Left colon (tissue), 2 donors: ENCODE results near the gene ESRRG. TPM values are rescaled to one million over a fixed set of nuclear protein-coding genes. Genes with fewer than 3 reads are reported as not detected.

Source experiments
- ATAC-seq: fragments of 200-7000 bp; cut with Tn5 transposase; one replicate; pipeline ENCODE4 v1.9.1; 2020; ENCODE audit warnings: mild to moderate bottlenecking, moderate library complexity
- DNase-seq, 2 donors: peaks; one replicate each; pipeline ENCODE4 v3.0.0-alpha.2; 2020
- intact Hi-C, 2 donors: fragments of 100-400 bp; cut with DNase I in 1 of 2; cut with micrococcal nuclease in 1 of 2; formaldehyde crosslinking; loops; one replicate each; pipeline versions ENCODE4 v1.11.2 to v1.14.0; 2022; cut with DNase I, micrococcal nuclease
- total RNA-seq, 2 donors: library from RNA; stranded (reverse); fragmentation: NEBNext Ultra II Directional; extraction: Animal tissue kit (Norgen Biotek cat#: 25700); gene quantifications; one replicate each; pipeline ENCODE4 v1.2.1, GENCODE V29; 2021
- donor health status: DM: no; HTN: no; CAD: no.
- donor health status: DM: yes; HTN: yes; CAD: no.

ESRRG gene
- total RNA-seq, 2 donors from 2014 or later, result 0.61 to 0.73 TPM

DNA sequence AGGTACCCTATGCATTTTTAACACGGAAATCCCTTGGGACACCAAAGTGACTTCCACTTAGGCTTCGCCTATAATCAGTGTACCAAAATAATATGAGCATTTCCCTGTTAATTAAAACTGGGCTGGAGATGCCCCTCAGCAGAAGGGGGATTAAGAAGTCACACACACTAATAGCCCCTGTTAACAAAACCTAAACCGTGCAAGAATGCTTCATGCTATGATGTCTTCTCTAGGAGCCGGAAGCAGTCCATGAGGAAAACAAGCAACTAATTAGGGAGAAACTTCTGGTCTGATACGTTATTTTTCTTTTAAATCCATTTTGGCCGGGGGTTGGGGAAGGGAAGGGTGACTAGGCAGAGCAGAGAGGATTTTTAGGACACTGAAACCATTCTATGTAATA is 123.4 kb downstream of the ESRRG start:
- ATAC-seq, result no peak
- intact Hi-C loops, result no loop called here
- DNase-seq, result no peak

DNA sequence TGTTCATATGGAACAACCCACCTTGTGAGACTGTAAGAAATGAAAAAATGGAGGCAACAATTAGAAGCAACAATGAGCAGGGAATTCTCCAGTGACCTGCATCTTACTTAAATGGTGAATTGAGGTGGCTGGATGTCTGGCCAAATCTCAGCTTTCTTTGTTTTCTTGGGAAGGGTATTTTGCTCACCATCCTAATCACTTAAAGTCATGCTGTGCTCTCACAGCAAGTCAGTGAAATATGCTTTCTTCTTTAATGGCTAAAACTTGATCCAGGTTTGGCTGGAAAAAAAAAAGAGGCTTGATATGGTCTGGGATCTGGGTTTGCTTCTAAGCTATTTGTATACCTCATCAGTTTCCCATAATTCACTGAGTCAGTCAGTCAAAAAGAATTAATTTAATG is 124.8 kb downstream of the ESRRG start:
- intact Hi-C loops, result no loop called here
- DNase-seq, result no peak
- no peak for ATAC-seq

DNA sequence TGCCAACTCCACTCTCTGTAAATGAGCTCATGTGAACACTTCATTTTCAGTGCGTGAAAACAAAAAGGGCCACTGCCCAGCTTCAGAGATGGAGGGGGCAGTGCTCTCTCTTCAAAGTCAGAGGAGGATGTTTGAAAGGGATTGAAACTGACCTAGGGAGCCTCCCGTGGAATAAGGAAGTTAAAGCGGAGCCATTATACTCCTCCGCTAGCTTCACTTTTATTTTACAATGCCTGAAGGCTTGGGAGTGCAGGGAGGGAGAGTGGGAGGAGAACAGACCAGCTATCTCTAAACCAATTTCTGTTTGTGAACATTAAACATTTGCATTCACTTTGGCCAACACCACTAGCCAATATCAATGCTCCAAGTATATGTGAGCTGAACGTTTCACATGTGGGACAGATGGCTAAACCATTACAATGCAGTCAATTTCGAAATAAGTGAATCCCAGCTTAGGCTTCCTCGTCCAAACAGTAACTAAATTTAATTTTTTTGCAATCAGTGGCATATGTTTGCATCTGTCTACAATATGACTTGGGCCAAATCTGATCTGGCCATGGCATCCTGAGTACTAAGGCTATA is 126.9 kb downstream of the ESRRG start:
- DNase-seq (peak in 1 of 2 donors; percentile 4), ATAC-seq (peak; percentile 52)
- intact Hi-C loops, result no loop called here

DNA sequence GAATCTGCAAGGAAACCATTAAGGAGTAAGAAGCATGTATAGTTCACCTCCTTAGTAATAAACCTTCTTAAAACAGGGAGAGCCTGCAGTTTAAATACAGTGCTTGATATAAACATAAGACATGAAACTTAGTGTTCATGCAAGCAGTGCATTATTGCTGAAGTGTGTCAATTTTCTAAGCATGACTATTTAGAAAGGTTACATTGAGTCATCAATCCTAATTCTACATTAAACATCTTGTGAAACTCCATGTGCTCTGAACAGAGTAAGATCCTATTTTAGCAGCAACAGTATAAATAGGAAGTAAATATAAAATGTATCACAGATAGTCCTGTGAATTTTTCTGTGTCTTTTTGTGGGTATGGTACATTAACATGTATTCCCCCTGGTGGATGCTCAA is 135.5 kb downstream of the ESRRG start:
- DNase-seq, result no peak
- intact Hi-C loops, result no loop called here
- ATAC-seq, result no peak

DNA sequence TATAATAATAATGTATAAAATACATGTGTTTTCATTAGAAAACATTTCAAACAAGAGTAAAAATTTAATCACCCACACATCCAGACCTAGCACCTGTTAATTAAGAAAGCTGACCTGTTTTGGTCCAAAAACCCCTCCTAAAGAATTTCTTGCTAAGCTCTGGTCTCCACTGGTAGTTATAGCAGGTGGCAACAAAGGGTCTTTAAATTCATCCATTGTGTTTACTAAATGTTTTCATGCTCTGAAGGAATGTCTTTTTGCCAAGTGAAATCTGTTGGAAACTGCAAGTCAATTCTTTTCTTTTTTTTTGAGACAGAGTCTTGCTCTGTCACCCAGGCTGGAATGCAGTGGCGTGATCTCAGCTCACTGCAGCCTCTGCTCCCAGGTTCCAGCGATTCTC is 141.1 kb downstream of the ESRRG start:
- intact Hi-C loops, result no loop called here
- no peak for DNase-seq
- ATAC-seq, result no peak

DNA sequence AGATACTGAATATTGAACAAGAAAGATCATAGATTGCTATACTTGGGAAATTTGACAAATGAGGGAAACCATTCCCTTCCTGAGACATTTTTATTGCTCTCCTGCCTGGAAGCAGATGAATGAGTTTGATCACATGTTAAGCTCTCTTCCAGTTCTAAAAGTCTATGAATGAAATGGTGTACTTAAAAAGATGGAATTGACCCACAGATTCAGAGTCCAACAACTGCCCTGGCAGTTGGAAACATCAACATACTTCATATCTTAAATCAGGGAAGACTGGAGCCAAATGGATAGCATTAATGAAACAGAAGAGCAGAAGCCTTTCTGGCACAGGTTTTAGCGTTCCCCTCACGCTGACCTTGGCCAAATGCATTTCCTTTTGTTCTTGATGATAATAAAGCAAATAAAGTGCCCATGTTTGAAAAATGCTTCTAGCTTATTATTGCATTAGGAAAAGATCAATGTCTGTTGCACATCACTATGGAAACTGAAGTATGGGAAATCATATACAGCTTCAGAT is 142.6 kb downstream of the ESRRG start:
- DNase-seq, result no peak
- intact Hi-C loops, result no loop called here

DNA sequence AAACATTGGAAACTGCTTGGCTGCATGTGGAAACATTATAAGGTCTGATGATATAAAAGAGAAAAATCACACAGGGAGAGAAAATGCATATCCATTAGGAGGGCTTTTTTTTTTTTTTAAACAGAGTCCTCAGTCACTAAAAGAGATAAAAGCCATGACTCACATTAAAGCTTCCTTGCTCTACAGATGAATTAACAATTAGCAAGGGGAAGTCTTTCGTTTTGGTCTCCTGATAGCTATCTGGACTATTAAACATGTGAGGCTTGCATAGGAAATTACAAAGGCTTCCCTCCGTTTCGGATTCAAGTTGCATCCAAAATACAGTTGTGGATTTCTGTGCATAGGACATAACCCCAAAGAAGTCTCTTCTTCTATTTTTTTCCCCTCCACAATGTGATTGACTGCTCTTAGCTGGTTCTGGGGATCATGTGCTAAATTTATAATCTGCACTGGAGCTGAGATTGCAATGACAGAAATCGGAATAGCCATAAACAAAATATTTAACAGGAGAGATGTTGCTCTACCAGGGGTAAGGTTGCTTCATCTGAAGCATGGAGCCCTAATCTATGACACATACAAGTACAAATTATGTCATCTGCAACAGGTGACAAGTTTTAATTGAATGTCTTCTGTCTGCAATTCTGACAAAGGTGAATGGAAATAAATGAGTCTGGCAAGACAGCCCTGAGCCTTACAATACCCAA is 146.8 kb downstream of the ESRRG start:
- intact Hi-C loops, result no loop called here
- ATAC-seq, result no peak

More for the DNA sequence above, 142.6 kb downstream of the ESRRG start:
- no peak for ATAC-seq

DNA sequence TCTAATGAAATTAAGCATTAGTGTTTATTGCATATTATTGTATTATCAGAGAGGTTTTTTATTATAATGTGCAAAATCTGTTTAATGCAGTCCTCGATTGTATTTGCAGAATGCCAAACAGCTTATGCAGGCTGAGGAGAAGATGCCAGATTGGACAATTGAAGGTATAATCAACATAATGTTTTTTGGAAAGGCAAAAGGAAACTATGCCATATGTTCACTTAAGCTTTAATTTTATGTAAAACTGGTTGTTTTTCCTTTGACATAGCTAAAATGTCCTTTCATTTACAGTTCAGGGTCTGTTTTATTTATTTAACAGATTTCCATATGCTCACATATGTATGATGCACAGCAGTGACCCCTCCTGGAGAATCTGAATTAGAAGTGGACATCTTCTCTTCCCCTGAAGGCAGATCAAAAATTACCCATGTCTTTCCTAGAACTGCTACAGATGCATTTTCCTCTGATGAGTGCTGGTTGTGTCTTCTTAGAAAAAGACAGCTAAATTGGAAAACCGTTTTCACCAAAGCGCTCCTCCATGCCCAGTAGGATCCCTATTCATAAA is 156.5 kb downstream of the ESRRG start:
- intact Hi-C loops, result no loop called here
- DNase-seq (no peak), ATAC-seq (no peak)

More for the DNA sequence above, 146.8 kb downstream of the ESRRG start:
- no peak for DNase-seq

DNA sequence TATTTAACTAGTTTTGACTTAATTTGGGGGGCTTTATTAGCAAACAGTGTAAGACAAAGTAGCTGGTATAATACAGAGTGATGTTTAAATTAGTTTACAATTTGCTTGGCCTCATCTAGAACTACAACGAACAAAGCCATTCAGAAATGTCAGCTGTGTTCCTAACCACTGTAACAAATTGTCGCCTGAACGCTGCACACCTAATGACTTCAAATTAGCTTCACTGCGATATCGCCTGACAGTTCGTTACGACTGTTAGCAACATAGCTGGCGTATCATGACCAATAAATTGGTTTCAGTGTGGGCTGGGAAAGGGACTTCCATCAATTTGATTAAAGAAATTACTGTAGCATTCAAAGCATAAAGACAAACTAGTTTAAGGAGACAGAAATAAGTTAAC is 160.1 kb downstream of the ESRRG start:
- ATAC-seq, result no peak
- no peak for DNase-seq
- intact Hi-C loops, result no loop called here

DNA sequence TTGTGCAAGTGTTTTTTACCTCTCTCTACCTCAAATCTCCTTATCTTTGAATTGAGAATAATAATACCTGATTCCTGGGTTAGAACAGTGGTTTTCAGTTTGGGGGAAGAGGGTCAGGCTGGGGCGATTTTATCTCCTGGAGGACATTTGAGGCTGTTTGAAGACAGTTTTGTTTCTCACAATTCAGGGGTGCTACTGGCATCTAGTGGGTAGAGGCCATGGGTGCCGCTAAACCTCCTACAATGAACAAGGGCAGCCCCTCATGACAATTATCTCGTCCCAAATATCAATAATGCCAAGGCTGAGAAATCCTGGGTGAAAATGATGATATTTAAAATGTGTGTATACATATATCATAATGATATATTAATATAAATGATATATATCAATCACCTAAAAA is 160.8 kb downstream of the ESRRG start:
- intact Hi-C loops, result no loop called here
- ATAC-seq (no peak), DNase-seq (no peak)

DNA sequence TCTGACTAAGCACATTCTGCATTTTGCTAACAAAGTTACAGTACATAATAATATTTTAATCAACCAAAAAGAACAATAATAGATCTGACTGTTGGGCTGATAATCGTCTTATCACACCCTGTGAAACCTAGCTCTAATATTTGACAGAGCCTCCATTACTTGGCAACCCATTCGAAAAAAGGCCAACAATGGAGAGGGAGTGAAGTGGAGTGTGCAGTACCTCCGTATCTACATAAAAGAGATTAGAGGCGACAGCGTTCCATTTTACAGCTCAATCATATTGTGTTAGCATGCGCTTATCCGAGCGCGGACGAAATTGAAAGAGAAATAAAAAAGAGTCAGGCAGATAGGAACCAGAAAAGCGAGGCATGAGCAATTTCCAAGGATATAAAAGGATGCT is 162.7 kb downstream of the ESRRG start:
- intact Hi-C loops, result no loop called here

DNA sequence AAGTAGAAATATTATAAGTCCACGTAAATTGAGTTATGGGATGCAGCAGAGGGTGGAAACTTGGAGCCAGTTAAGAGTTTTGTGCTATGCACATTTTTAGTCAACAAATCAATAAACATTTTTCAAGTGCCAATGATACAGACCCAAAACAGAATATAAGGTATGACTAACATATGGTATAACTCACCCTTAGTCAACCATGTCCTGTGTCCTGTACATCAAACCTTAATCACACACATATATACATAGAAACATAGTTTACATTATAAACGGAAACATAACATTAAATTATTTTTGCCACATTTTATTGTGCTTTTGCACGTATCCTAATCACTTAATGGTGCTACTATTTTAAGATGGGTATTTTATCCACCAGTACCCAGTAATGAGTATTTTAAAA is 163.9 kb downstream of the ESRRG start:
- intact Hi-C loops, result no loop called here
- no peak for ATAC-seq
- no peak for DNase-seq

More for the DNA sequence above, 162.7 kb downstream of the ESRRG start:
- ATAC-seq (no peak), DNase-seq (no peak)

DNA sequence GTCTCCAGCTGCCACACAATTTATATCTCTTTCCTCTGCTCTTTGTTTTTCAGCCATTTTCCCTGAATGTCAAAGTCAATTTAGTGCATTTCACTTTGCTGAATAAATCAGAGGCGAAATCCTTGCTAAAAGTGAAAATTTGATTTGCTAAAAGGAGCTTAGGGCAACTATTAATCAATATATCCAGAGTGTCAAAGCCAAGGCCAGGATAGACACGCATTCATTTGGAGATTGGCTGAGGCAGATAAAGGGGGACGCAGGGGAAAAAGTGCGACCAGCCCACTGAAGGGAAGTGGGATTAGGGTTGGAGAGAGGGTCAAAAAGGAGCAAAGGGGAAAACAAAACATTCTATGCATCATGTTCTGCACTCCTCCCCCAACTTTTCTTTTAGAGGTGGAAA is 167.6 kb downstream of the ESRRG start:
- intact Hi-C loops, result no loop called here
- ATAC-seq (no peak), DNase-seq (no peak)

DNA sequence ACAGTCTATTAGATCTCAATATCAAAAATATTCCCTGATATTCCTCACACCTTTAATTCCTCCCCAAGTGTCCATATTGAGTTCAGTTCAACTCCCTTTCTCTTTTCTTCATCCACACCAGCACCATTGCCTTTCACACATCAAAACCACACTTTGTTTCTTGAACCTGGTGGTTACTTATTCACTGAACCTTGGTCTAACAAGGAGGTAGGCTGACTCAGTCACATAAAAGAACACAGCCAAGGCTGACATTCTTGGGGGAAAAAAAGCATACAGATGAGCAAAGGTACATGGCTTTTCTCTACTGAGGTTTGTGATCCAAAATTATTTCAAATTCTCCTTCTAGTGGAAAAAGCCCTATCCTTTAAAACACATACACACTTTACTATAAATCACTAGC is 168.3 kb downstream of the ESRRG start:
- intact Hi-C loops, result no loop called here

DNA sequence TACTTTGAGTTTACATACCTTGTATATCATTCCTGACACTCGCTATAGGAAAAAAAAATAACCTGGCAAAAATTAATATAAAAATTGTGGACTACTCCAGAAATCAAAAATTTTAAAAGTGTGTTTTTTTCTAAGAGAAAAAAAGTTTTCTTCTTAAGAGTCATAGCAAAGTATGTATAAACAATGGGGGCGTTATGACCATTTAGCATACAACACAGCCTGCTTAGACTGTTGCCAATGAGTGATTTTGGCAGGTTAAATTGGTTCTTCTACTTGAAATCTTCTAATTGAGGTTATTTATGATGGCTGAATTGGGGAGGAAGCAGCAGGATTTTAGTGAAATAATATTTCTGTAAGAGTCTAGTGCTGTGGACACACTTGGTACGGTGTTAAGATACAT is 169.5 kb downstream of the ESRRG start:
- intact Hi-C loops, result no loop called here
- no peak for DNase-seq
- ATAC-seq, result no peak

More for the DNA sequence above, 168.3 kb downstream of the ESRRG start:
- DNase-seq, result no peak
- ATAC-seq, result no peak

DNA sequence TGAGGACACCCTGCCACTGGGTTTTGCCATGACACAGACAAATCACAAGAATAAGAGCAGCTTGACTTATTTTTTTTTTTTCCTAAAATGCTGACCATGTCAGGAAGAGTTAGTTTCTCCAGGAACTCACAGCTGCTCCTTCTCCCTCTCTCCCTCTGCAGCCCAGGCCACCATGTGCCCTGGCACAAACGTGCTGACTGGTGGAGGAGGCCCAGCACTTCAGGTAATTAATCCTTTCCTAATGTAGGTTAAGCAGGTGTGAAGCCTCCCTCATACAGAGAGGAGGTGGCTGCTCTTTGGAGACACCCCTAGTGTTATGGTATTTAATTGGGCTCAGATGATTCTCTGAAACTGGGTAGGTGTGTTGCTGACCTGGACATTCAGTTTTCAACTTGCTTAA is 170.2 kb downstream of the ESRRG start:
- intact Hi-C loops, result no loop called here
- ATAC-seq (no peak), DNase-seq (no peak)

DNA sequence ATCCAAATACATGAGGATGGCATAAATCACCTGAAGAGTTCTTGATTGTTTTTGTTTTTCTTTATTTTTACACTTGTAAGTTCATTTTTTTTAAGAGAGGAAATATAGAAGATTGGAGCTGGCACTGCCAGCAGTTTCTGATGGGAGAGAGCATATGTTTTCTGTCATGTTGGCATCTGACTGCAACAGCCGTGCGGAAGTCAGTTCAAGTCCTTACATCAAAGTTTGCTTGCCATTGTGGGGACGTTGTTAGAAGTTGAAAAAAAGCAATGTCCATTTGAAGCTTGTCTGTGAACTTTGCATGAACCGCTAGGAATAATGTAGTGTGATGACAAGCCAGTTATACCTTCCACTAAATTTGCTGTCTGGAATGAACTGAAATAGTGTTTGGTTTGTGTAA is 173.4 kb downstream of the ESRRG start:
- DNase-seq, result no peak
- no peak for ATAC-seq
- intact Hi-C loops, result no loop called here

DNA sequence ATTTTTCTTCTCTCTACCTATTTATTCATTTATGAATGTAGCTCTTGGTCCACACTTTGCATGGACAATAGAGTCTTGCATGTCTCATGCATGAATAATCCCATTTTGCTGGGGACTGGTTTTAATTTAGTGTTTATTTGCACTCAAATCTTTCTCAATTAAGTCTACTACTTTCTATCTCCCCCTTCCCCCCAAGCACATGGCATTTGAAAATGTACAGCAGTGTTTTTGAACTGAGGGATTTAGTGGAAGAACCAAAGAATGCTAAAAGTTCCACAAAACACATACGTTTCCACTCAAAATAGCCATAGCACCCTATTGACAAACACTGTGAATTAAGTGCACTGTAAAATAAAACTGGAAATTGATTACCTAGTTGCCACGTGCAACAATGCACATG is 180.5 kb downstream of the ESRRG start:
- no peak for DNase-seq
- no peak for ATAC-seq
- intact Hi-C loops, result no loop called here

DNA sequence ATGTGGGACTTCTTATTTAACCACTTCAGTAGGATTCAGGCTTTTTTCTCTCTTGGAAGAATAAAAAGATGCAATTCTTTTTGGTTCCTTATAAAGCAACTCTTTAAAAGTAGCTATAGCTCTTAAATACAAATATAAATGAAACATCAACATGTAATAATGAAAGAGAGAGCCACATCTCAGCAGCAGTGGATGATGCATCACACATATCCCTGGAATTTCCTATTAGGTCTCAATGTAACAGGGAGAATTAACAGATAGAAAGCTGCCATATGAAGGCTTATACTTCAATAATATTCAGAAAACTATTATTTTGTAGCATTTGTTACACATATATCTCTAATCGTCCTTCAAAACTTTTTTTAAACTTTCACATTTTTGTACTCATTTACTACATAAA is 181.0 kb downstream of the ESRRG start:
- DNase-seq (no peak), ATAC-seq (no peak)
- intact Hi-C loops, result no loop called here

DNA sequence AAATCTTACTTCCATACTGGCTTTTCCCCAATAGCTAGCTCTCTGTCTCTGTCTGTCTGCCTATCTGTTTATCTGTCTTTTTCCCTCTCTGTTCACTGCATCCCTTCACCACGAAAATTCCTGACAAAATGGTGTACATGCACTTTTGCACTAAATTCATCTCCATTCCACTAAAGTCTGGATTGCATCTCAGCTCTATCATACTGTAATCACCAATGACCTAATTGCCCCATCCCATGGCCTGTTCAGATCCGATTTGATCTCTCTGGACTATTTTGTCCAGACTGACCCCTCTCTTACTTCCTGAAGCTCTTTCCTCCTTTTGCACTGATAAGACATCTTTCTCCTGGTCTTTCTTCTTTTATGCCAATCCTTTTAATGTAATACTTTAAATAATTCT is 187.5 kb downstream of the ESRRG start:
- intact Hi-C loops, result no loop called here
- DNase-seq (no peak), ATAC-seq (no peak)
